NT2/D1 (cell line): ENCODE measurements around the gene ZNRF2.

ENCODE experiments used
- DNase-seq: peaks from one replicate; pipeline ENCODE4 v3.0.0-alpha.2; 2011; ENCODE audit warnings: low read depth, low spot score
- H3K27me3 ChIP-seq: 2 replicates; pipeline ENCODE4 v1.6.0; 2011; ENCODE audit warnings: mild to moderate bottlenecking; ENCODE audit not compliant: insufficient read length, insufficient read depth
- H3K36me3 ChIP-seq: 2 replicates; pipeline ENCODE4 v1.6.1; 2011; ENCODE audit warnings: mild to moderate bottlenecking, low read length, mixed read lengths; ENCODE audit not compliant: insufficient read depth, insufficient read length
- H3K4me1 ChIP-seq: 2 replicates; pipeline ENCODE4 v1.5.1; 2011; ENCODE audit not compliant: insufficient read depth, insufficient read length
- H3K4me3 ChIP-seq: 2 replicates; pipeline ENCODE4 v1.5.1; 2011; ENCODE audit warnings: low read depth; ENCODE audit not compliant: insufficient read length
- H3K9ac ChIP-seq: 2 replicates; pipeline ENCODE4 v1.6.0; 2011; ENCODE audit warnings: low read depth; ENCODE audit not compliant: insufficient read length
- H3K9me3 ChIP-seq: 2 replicates; pipeline ENCODE4 v1.5.1; 2011; ENCODE audit warnings: mild to moderate bottlenecking, low read length; ENCODE audit not compliant: insufficient read depth
- SUZ12 ChIP-seq: IDR thresholded peaks from 2 replicates; pipeline ENCODE4 v1.6.1; 2011; ENCODE audit not compliant: insufficient read length, insufficient read depth; ENCODE audit errors: extremely low read depth
- YY1 ChIP-seq: IDR thresholded peaks from 2 replicates; pipeline ENCODE4 v1.6.1; 2011; ENCODE audit not compliant: insufficient read length, insufficient read depth
- ZNF274 ChIP-seq: IDR thresholded peaks from 2 replicates; pipeline ENCODE4 v1.6.1; 2011; ENCODE audit warnings: mild to moderate bottlenecking, low read depth, low read length

The ZNRF2 gene

GRCh38 chr7:30252885-30253795, 31.3 kb upstream of the ZNRF2 start:
- Histone ChIP-seq H3K27me3 (no peaks in the 10 kb centered on the region), H3K36me3 (no peaks in the 10 kb centered on the region), H3K9me3 (no peaks in the 10 kb centered on the region), H3K9ac (no peak overlapping the region), H3K4me1 (no peaks in the 10 kb centered on the region), H3K4me3 (no peak overlapping the region)
- TF ChIP-seq SUZ12 (no peak), ZNF274 (no peak), YY1 (no peak)
- no peak for DNase-seq

- no peaks in the 10 kb centered on the region for H3K9me3 ChIP-seq
- TF ChIP-seq YY1 (no peak), SUZ12 (no peak), ZNF274 (no peak)
- H3K27me3 ChIP-seq: no peaks in the 10 kb centered on the region
- H3K36me3 ChIP-seq: no peaks in the 10 kb centered on the region
- no peaks in the 10 kb centered on the region for H3K4me1 ChIP-seq
- DNase-seq: no peak
- no peak overlapping the region for H3K4me3 ChIP-seq
- H3K9ac ChIP-seq: no peak overlapping the region
Measured at GRCh38 chr7:30253796-30254165, 30.6 kb upstream of the ZNRF2 start.

- Histone ChIP-seq H3K9ac (no peak overlapping the region), H3K4me3 (no peak overlapping the region), H3K27me3 (no peaks in the 10 kb centered on the region), H3K9me3 (no peaks in the 10 kb centered on the region), H3K36me3 (no peaks in the 10 kb centered on the region), H3K4me1 (no peaks in the 10 kb centered on the region)
- no peak for TF ChIP-seq SUZ12
- no peak for DNase-seq
Measured at GRCh38 chr7:30254248-30254647, 30.1 kb upstream of the ZNRF2 start.

GRCh38 chr7:30254717-30255063, 29.7 kb upstream of the ZNRF2 start:
- Histone ChIP-seq H3K27me3 (no peaks in the 10 kb centered on the region), H3K4me1 (no peaks in the 10 kb centered on the region), H3K9ac (no peak overlapping the region), H3K4me3 (no peak overlapping the region), H3K36me3 (no peaks in the 10 kb centered on the region), H3K9me3 (no peaks in the 10 kb centered on the region)
- TF ChIP-seq SUZ12: no peak
- no peak for DNase-seq

- Histone ChIP-seq H3K36me3 (no peaks in the 10 kb centered on the region), H3K4me3 (no peak overlapping the region), H3K27me3 (no peaks in the 10 kb centered on the region), H3K4me1 (no peaks in the 10 kb centered on the region), H3K9me3 (no peaks in the 10 kb centered on the region), H3K9ac (no peak overlapping the region)
- DNase-seq: no peak
- TF ChIP-seq SUZ12 (no peak), YY1 (no peak), ZNF274 (no peak)
Measured at GRCh38 chr7:30255064-30255769, 29.2 kb upstream of the ZNRF2 start.

GRCh38 chr7:30256349-30256858, 28.0 kb upstream of the ZNRF2 start:
- Histone ChIP-seq H3K36me3 (no peaks in the 10 kb centered on the region), H3K9me3 (no peaks in the 10 kb centered on the region), H3K4me1 (no peaks in the 10 kb centered on the region), H3K9ac (no peak overlapping the region), H3K27me3 (no peaks in the 10 kb centered on the region), H3K4me3 (no peak overlapping the region)
- no peak for DNase-seq
- TF ChIP-seq YY1 (no peak), SUZ12 (no peak), ZNF274 (no peak)

- Histone ChIP-seq H3K36me3 (no peaks in the 10 kb centered on the region), H3K9me3 (no peaks in the 10 kb centered on the region), H3K4me1 (no peaks in the 10 kb centered on the region), H3K27me3 (no peaks in the 10 kb centered on the region), H3K4me3 (no peak overlapping the region), H3K9ac (no peak overlapping the region)
- TF ChIP-seq ZNF274 (no peak), SUZ12 (no peak), YY1 (no peak)
- no peak for DNase-seq
Measured at GRCh38 chr7:30260246-30260768, 24.1 kb upstream of the ZNRF2 start.
